Psoas muscle (tissue), 8 donors: ENCODE results near the gene RNPEP. TPM values are rescaled to one million over a fixed set of nuclear protein-coding genes. Genes with fewer than 3 reads are reported as not detected.
A peak's percentile ranks its signal among the peaks of the same experiment; 100 is the strongest.

ENCODE experiments used
- ATAC-seq, 4 donors: fragments of 200-7000 bp; cut with Tn5 transposase; one replicate each; pipeline ENCODE4 v1.9.1; 2020; ENCODE audit warnings: moderate library complexity in 3 of 4, mild to moderate bottlenecking in 2 of 4
- DNase-seq, 2 donors: peaks; one replicate each; pipeline ENCODE4 v3.0.0-alpha.2; 2020
- H3K27ac ChIP-seq: fragments of 200-600 bp; one replicate; pipeline ENCODE4 v1.8.0; 2022
- H3K27me3 ChIP-seq, 3 donors: fragments of 200-600 bp in 1 of 3; one replicate each; pipeline versions ENCODE4 v1.6.1 to v1.8.0; 2013 to 2022; ENCODE audit warnings: low read length in 2 of 3, mild to moderate bottlenecking in 2 of 3, moderate library complexity in 1 of 3; ENCODE audit not compliant: insufficient read depth in 3 of 3
- H3K36me3 ChIP-seq, 2 donors: fragments of 200-600 bp in 1 of 2; one replicate each; pipeline versions ENCODE4 v1.6.1 to v1.8.0; 2013 to 2022; ENCODE audit warnings: low read depth in 1 of 2, mild to moderate bottlenecking in 1 of 2, moderate library complexity in 1 of 2; ENCODE audit not compliant: insufficient read depth in 1 of 2
- H3K4me1 ChIP-seq: fragments of 200-600 bp; one replicate; pipeline ENCODE4 v1.8.0; 2022
- H3K4me3 ChIP-seq: fragments of 200-600 bp; one replicate; pipeline ENCODE4 v1.8.0; 2022; ENCODE audit warnings: mild to moderate bottlenecking
- H3K9me3 ChIP-seq: fragments of 200-600 bp; one replicate; pipeline ENCODE4 v1.8.0; 2022
- CTCF ChIP-seq: fragments of 200-600 bp; IDR thresholded peaks from one replicate; pipeline ENCODE4 v1.8.0; 2022; ENCODE audit warnings: antibody characterized with exemption
- WGBS, 3 donors: extraction: QIAGEN DNeasy Blood & Tissue Kit; methylation state at CpG; one replicate each; pipeline versions ENCODE4 v1.1.6 to v1.1.7; 2013; 5-methylcytosine and 5-hydroxymethylcytosine counted together
- intact Hi-C, 2 donors: fragments of 100-400 bp; cut with DNase I; formaldehyde crosslinking; loops; one replicate each; pipeline versions ENCODE4 v1.11.0 to v1.14.2; 2022
- polyA plus RNA-seq, 3 donors: library from polyadenylated mRNA; stranded (reverse); fragments of 200-250 nt; gene quantifications; one replicate each; pipeline ENCODE4 v1.2.3, GENCODE V29; 2013
- total RNA-seq, 4 donors: library from RNA; stranded (reverse); fragmentation: NEBNext Ultra II Directional in 2 of 4; extraction: Animal tissue kit (Norgen Biotek cat#: 25700) in 2 of 4; gene quantifications; one replicate each; pipeline versions ENCODE4 v1.2.1 to v1.2.4, GENCODE V29; 2021 to 2023
- donor health status: healthy with polysubstance abuse.
- donor health status: DM: no; HTN: no; CAD: no; lungs with moderate emphysema.
- donor health status: Bipolar disorder and iron deficiency.
- donor health status: healthy.
- donor health status: DM: yes; HTN: yes; CAD: no.
- donor health status: DM: no; HTN: no; CAD: no.
- donor health status: DM: no; HTN: no; CAD: no.
- donor health status: DM: yes; HTN: yes; CAD: no.

Gene RNPEP
- total and polyA plus RNA-seq, 7 donors: 6.2 to 18.7 (median 14.2) TPM

DNA sequence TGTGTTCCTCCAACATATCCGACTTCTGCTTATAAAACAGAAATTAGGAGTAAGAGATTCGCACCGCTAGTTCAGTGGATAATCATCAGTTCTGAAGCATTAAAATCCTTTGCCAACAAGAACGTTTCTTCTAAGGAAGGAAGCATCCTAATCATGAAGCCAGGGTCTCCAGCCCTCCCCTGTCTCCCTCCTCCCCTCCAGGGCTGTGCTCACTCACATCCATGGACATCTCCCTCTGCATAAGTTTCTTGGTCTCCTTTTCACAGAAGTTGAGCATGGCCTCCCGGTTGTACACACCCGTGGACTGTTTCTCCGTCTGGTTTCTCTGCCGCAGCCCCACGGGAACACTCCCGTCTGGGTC is 36.6 kb upstream of the RNPEP start:
- Histone ChIP-seq H3K27me3 (no peaks in the 10 kb centered on the region), H3K4me1 (peaks cover 16% of the 10 kb centered on the region), H3K27ac (peak overlapping the region; percentile 86), H3K9me3 (no peaks in the 10 kb centered on the region), H3K36me3 (no peaks in the 10 kb centered on the region), H3K4me3 (peak overlapping the region; percentile 84)
- DNase-seq: no peak
- ATAC-seq: no peak
- no peak for TF ChIP-seq CTCF
- WGBS, 3 donors: 9 to 19% (median 11%) methylated on average over 10 of the region's 10 CpGs
- intact Hi-C loops: loop anchor here in 1 of 2 donors (2.0 kb wide), 1 partner anchor 57 kb away; the partner anchor contains the start of gene SHISA4

GRCh38 chr1:201946224-201946908 is 36.1 kb upstream of the RNPEP start, which contains the start of gene LMOD1:
LMOD1 (minus strand) TSS chr1:201946548; CDS start chr1:201946340, 208 bp downstream.
- Histone ChIP-seq H3K27ac (peak within 1 kb of the TSS; percentile 86), H3K36me3 (no peaks in the 10 kb centered on the region), H3K27me3 (no peaks in the 10 kb centered on the region), H3K4me3 (peak within 1 kb of the TSS; percentile 84), H3K4me1 (peaks cover 11% of the 10 kb centered on the region), H3K9me3 (no peaks in the 10 kb centered on the region)
- intact Hi-C loops: loop anchor here in 1 of 2 donors (2.0 kb wide), 1 partner anchor 58 kb away; the partner anchor contains the start of gene SHISA4
- DNase-seq: peak; percentile 85 to 92
- no peak for TF ChIP-seq CTCF
- 2 to 3% (median 2%) methylated on average over 28 of the region's 28 CpGs for WGBS, 3 donors
- peak; percentile 82 to 87 (median 84) for ATAC-seq

GRCh38 chr1:201947697-201948008 is 34.8 kb upstream of the RNPEP start:
- WGBS, 3 donors: 25 to 37% (median 25%) methylated on average over 3 of the region's 3 CpGs
- Histone ChIP-seq H3K4me1 (peaks cover 11% of the 10 kb centered on the region), H3K27ac (peak overlapping the region; percentile 86), H3K9me3 (no peaks in the 10 kb centered on the region), H3K4me3 (peak overlapping the region; percentile 84), H3K27me3 (no peaks in the 10 kb centered on the region), H3K36me3 (no peaks in the 10 kb centered on the region)
- no peak for TF ChIP-seq CTCF
- intact Hi-C loops: loop anchor here in 1 of 2 donors (2.0 kb wide), 1 partner anchor 59 kb away; the partner anchor contains the start of gene SHISA4
- no peak for DNase-seq
- peak in 1 of 4 donors; percentile 37 for ATAC-seq

- intact Hi-C loops: no loop called here
These were observed 33.0 kb upstream of the RNPEP start for GRCh38 chr1:201949491-201949890.

More at GRCh38 chr1:201949491-201949890, 33.0 kb upstream of the RNPEP start:
- Histone ChIP-seq H3K9me3 (no peaks in the 10 kb centered on the region), H3K36me3 (no peaks in the 10 kb centered on the region), H3K27me3 (no peaks in the 10 kb centered on the region), H3K27ac (no peak overlapping the region), H3K4me1 (peaks cover 6% of the 10 kb centered on the region), H3K4me3 (no peak overlapping the region)
- ATAC-seq: no peak
- no peak for TF ChIP-seq CTCF
- DNase-seq: no peak
